PC-3 (cell line): ENCODE measurements around the gene TESMIN. TPM values are rescaled to one million over a fixed set of nuclear protein-coding genes. Genes with fewer than 3 reads are reported as not detected.

Source experiments
- ATAC-seq: fragments of 200-7000 bp; cut with Tn5 transposase; 2 replicates; pipeline ENCODE4 v1.9.1; 2020; ENCODE audit warnings: mild to moderate bottlenecking, moderate library complexity
- BruUV-seq: library from RNA; stranded (reverse); fragments of 400-500 nt; replicated peaks from 2 replicates; lab custom pipeline; 2021; lab: Mats Ljungman, UMichigan
- CTCF ChIA-PET: fragments of 300-600 bp; sonication (Branson Sonifier 250); formaldehyde crosslinking; loops from one replicate; lab custom pipeline; 2022; ENCODE audit warnings: antibody characterized with exemption; lab: Charles Lee
- POLR2A ChIA-PET: fragments of 300-600 bp; sonication (Branson Sonifier 250); formaldehyde crosslinking; loops from one replicate; lab custom pipeline; 2022; ENCODE audit warnings: antibody characterized with exemption; ENCODE audit not compliant: unreplicated experiment; lab: Charles Lee
- DNase-seq: peaks from one replicate; pipeline ENCODE4 v3.0.0-alpha.2; 2015
- H2AFZ ChIP-seq: fragments of 300-600 bp; sonication (generic); 2 replicates; pipeline ENCODE4 v1.6.0; 2016; ENCODE audit warnings: antibody characterized with exemption, low read length
- H3F3A ChIP-seq: fragments of 300-600 bp; sonication (generic); one replicate; pipeline ENCODE4 v1.6.0; 2017; ENCODE audit warnings: antibody characterized with exemption, low read length, control low read depth, mild to moderate bottlenecking; ENCODE audit not compliant: unreplicated experiment
- H3K27ac ChIP-seq: fragments of 300-600 bp; sonication (generic); 2 replicates; pipeline ENCODE4 v1.5.1; 2016; ENCODE audit warnings: mild to moderate bottlenecking, low read length
- H3K27me3 ChIP-seq: fragments of 300-600 bp; sonication (generic); 2 replicates; pipeline ENCODE4 v1.6.1; 2016; ENCODE audit warnings: low read length, mixed read lengths
- H3K36me3 ChIP-seq: fragments of 300-600 bp; sonication (generic); 2 replicates; pipeline ENCODE4 v1.6.1; 2016; ENCODE audit warnings: low read depth, mixed run types, low read length, mixed read lengths
- H3K4me1 ChIP-seq: fragments of 300-600 bp; sonication (generic); 2 replicates; pipeline ENCODE4 v1.5.1; 2016; ENCODE audit warnings: low read length; ENCODE audit not compliant: insufficient read depth
- H3K4me2 ChIP-seq: fragments of 300-600 bp; sonication (generic); 2 replicates; pipeline ENCODE4 v1.6.0; 2016; ENCODE audit warnings: low read length
- H3K4me3 ChIP-seq: fragments of 300-600 bp; sonication (generic); 2 replicates; pipeline ENCODE4 v1.5.1; 2016; ENCODE audit warnings: mild to moderate bottlenecking, low read length, mixed read lengths
- H3K79me2 ChIP-seq: fragments of 300-600 bp; sonication (generic); 2 replicates; pipeline ENCODE4 v1.6.1; 2017; ENCODE audit warnings: low read length, mixed read lengths
- H3K9ac ChIP-seq: fragments of 300-600 bp; sonication (generic); 2 replicates; pipeline ENCODE4 v1.6.0; 2016; ENCODE audit warnings: mild to moderate bottlenecking, low read length
- H3K9me2 ChIP-seq: fragments of 300-600 bp; sonication (generic); replicated peaks from 2 replicates; pipeline ENCODE4 v1.6.1; 2016; ENCODE audit warnings: mixed run types, low read length, mixed read lengths
- H3K9me3 ChIP-seq: fragments of 300-600 bp; sonication (generic); 2 replicates; pipeline ENCODE4 v1.6.1; 2016; ENCODE audit warnings: low read length, mixed read lengths
- H4K20me1 ChIP-seq: fragments of 300-600 bp; sonication (generic); 2 replicates; pipeline ENCODE4 v1.6.1; 2016; ENCODE audit warnings: low read length, mixed read lengths
- CTCF ChIP-seq: fragments of 300-600 bp; sonication (generic); conservative IDR thresholded peaks from 2 replicates; pipeline ENCODE4 v1.5.1; 2017; ENCODE audit warnings: antibody characterized with exemption, low read depth, mild to moderate bottlenecking, low read length
- EZH2 ChIP-seq: fragments of 300-600 bp; sonication (generic); IDR thresholded peaks from one replicate; pipeline ENCODE4 v1.6.1; 2017; ENCODE audit warnings: antibody characterized with exemption, mild to moderate bottlenecking, low read length; ENCODE audit not compliant: unreplicated experiment
- EZH2phosphoT487 ChIP-seq: fragments of 300-600 bp; sonication (generic); IDR thresholded peaks from 2 replicates; pipeline ENCODE4 v1.6.1; 2018; ENCODE audit warnings: mild to moderate bottlenecking, antibody characterized with exemption, low read length, borderline replicate concordance
- intact Hi-C: fragments of 100-400 bp; cut with micrococcal nuclease; formaldehyde crosslinking; loops from 2 replicates; pipeline ENCODE4 v1.9.0; 2023
- total RNA-seq: library from RNA; depleted of rRNA; stranded (reverse); fragments of >200 nt; gene quantifications from 2 replicates; pipeline ENCODE4 v1.2.3, GENCODE V29; 2014

TESMIN gene
- total RNA-seq, 1 experiment from 2014 or later, result 25.8 TPM

- no peaks in the 10 kb centered on the region for H3K9me3 ChIP-seq
- no peaks in the 10 kb centered on the region for H3K9me2 ChIP-seq
- ChIA-PET CTCF (no interaction called here), POLR2A (no interaction called here)
- no peaks in the 10 kb centered on the region for H4K20me1 ChIP-seq
- DNase-seq (peak; percentile 42), ATAC-seq (peak; percentile 45)
- no peak for TF ChIP-seq CTCF
- TF ChIP-seq EZH2, result peak; percentile 81
- intact Hi-C loops, result no loop called here
- peaks cover 20% of the 10 kb centered on the region for H3K27me3 ChIP-seq
- peak within 1 kb of the TSS; percentile 76 for H2AFZ ChIP-seq
- H3K79me2 ChIP-seq, result no peaks in the 10 kb centered on the region
- H3K9ac ChIP-seq, result peak within 1 kb of the TSS; percentile 67
- no peaks in the 10 kb centered on the region for H3F3A ChIP-seq
- peak within 1 kb of the TSS; percentile 73 for H3K4me3 ChIP-seq
- peak within 1 kb of the TSS; percentile 85 for H3K4me2 ChIP-seq
- H3K27ac ChIP-seq, result no peak within 1 kb of the TSS
- H3K36me3 ChIP-seq, result no peaks in the 10 kb centered on the region
- peaks cover 3% of the 10 kb centered on the region; the same call in 1 of the 2 replicates for H3K4me1 ChIP-seq
- BruUV-seq, result no TSS peak
Measured at GRCh38 chr11:68684385-68685356, 66.6 kb downstream of the TESMIN start, which contains the start of gene GAL. Gene GAL (plus strand): TSS chr11:68684544. CDS start chr11:68684924, 380 bp downstream.

GRCh38 chr11:68683536-68684384 lies 67.6 kb downstream of the TESMIN start:
- Histone ChIP-seq H3K79me2 (no peaks in the 10 kb centered on the region), H3K9me2 (no peaks in the 10 kb centered on the region), H3K9me3 (no peaks in the 10 kb centered on the region), H3K4me3 (peak overlapping the region; percentile 73), H3K4me1 (peaks cover 3% of the 10 kb centered on the region; the same call in 1 of the 2 replicates), H2AFZ (peak overlapping the region; percentile 62; the same call in 1 of the 2 replicates), H3K4me2 (peak overlapping the region; percentile 85), H3K27ac (no peak overlapping the region), H3K27me3 (peaks cover 20% of the 10 kb centered on the region), H3K9ac (peak overlapping the region; percentile 67; the same call in 1 of the 2 replicates), H3F3A (no peaks in the 10 kb centered on the region), H4K20me1 (no peaks in the 10 kb centered on the region), H3K36me3 (no peaks in the 10 kb centered on the region)
- no TSS peak for BruUV-seq
- TF ChIP-seq CTCF (no peak), EZH2 (no peak), EZH2phosphoT487 (no peak)
- no peak for DNase-seq
- no peak for ATAC-seq
- POLR2A ChIA-PET, result no interaction called here
- CTCF ChIA-PET, result interaction anchor here (0.5 kb wide), 1 partner anchor 80 kb away, joined by 3 read pairs; no protein-coding TSS in a partner anchor
- intact Hi-C loops, result no loop called here
